ENCODE results near the gene NCKAP5. TPM values are rescaled to one million over a fixed set of nuclear protein-coding genes. Genes with fewer than 3 reads are reported as not detected.

The NCKAP5 gene
- total and polyA plus RNA-seq, 2 experiments from 2014 or later, result 2.2 to 5.5 TPM

DNA sequence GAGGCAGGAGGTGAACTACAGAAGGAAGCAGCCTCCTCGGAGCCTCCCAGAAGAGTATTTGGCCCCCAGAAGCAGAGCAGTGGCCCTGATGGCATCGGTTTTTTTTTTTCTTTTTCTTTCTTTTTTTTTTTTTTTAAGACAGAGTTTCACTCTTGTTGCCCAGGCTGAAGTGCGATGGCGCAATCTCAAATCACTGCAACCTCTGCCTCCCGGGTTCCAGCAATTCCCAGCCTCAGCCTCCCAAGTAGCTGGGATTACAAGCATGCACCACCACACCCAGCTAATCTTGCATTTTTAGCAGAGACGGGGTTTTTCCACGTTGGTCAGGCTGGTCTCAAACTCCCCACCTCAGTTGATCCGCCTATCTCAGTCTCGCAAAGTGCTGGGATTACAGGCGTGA lies 34.8 kb upstream of the NCKAP5 start:
- no peaks in the 10 kb centered on the region for H3K9me3 ChIP-seq (ENCODE audit: low read depth)
- no peaks in the 10 kb centered on the region for H3K36me3 ChIP-seq (replicated peaks; ENCODE audit: insufficient read depth, low read depth)
- H4K20me1 ChIP-seq (ENCODE audit: insufficient read depth, poor library complexity, severe bottlenecking), result no peaks in the 10 kb centered on the region
- no peaks in the 10 kb centered on the region for H3K79me2 ChIP-seq
- TF ChIP-seq, protein P1, sequence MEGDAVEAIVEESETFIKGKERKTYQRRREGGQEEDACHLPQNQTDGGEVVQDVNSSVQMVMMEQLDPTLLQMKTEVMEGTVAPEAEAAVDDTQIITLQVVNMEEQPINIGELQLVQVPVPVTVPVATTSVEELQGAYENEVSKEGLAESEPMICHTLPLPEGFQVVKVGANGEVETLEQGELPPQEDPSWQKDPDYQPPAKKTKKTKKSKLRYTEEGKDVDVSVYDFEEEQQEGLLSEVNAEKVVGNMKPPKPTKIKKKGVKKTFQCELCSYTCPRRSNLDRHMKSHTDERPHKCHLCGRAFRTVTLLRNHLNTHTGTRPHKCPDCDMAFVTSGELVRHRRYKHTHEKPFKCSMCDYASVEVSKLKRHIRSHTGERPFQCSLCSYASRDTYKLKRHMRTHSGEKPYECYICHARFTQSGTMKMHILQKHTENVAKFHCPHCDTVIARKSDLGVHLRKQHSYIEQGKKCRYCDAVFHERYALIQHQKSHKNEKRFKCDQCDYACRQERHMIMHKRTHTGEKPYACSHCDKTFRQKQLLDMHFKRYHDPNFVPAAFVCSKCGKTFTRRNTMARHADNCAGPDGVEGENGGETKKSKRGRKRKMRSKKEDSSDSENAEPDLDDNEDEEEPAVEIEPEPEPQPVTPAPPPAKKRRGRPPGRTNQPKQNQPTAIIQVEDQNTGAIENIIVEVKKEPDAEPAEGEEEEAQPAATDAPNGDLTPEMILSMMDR (IDR thresholded peaks at IDR 0.05; ENCODE audit: poor library complexity), result no peak
- TF ChIP-seq EZH2phosphoT487 (IDR thresholded peaks at IDR 0.05; ENCODE audit: low read depth, severe bottlenecking, unreplicated experiment) (no peak), EZH2 (IDR thresholded peaks at IDR 0.05; ENCODE audit: borderline replicate concordance) (no peak)
- H3K9me2 ChIP-seq (replicated peaks; ENCODE audit: insufficient read depth), result no peaks in the 10 kb centered on the region
- H3K4me3 ChIP-seq, result no peak overlapping the region
- H3K27ac ChIP-seq, result no peak overlapping the region
- H3K4me1 ChIP-seq (ENCODE audit: insufficient read depth), result no peaks in the 10 kb centered on the region
- H3K4me2 ChIP-seq, result no peak overlapping the region
- 91% methylated on average over 10 of the region's 10 CpGs for WGBS (ENCODE audit: low lambda C conversion rate, missing lambda C conversion rate)
- DNase-seq (ENCODE audit: low spot score), result no peak
- H3K27me3 ChIP-seq, result no peaks in the 10 kb centered on the region
- H2AFZ ChIP-seq, result no peak overlapping the region

DNA sequence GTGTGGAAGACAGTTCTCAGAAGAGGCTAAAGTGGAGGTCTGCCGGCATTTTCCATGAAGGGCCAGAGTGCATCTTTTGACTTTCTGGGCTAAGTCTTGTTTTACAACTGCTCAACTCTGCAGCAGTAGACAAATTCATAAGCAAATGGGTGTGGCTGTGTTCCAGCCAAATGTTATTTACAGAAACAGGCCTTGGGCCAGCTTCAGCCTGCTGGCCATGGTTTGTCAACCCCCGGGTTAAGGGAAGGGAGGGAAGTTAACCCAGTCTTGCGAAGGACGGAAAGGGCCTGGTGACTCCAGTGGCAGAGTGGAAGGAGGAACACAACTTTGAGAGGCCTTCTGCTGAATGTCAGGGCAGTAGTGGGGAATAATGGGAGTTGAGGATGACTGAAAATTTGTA lies 34.3 kb upstream of the NCKAP5 start:
- no peaks in the 10 kb centered on the region for H3K9me2 ChIP-seq (replicated peaks; ENCODE audit: insufficient read depth)
- no peak for DNase-seq (ENCODE audit: low spot score)
- H4K20me1 ChIP-seq (ENCODE audit: insufficient read depth, poor library complexity, severe bottlenecking), result no peaks in the 10 kb centered on the region
- TF ChIP-seq EZH2phosphoT487 (IDR thresholded peaks at IDR 0.05; ENCODE audit: low read depth, severe bottlenecking, unreplicated experiment) (no peak), EZH2 (IDR thresholded peaks at IDR 0.05; ENCODE audit: borderline replicate concordance) (no peak)
- TF ChIP-seq, protein P1 (IDR thresholded peaks at IDR 0.05; ENCODE audit: poor library complexity), result no peak
- no peak overlapping the region for H2AFZ ChIP-seq
- no peaks in the 10 kb centered on the region for H3K36me3 ChIP-seq (replicated peaks; ENCODE audit: insufficient read depth, low read depth)
- no peaks in the 10 kb centered on the region for H3K79me2 ChIP-seq
- no peaks in the 10 kb centered on the region for H3K27me3 ChIP-seq
- no peak overlapping the region for H3K4me3 ChIP-seq
- no peaks in the 10 kb centered on the region for H3K4me1 ChIP-seq (ENCODE audit: insufficient read depth)
- no peaks in the 10 kb centered on the region for H3K9me3 ChIP-seq (ENCODE audit: low read depth)
- H3K4me2 ChIP-seq, result no peak overlapping the region
- H3K27ac ChIP-seq, result no peak overlapping the region
- WGBS (ENCODE audit: low lambda C conversion rate, missing lambda C conversion rate), result 64% methylated on average over 4 of the region's 4 CpGs

DNA sequence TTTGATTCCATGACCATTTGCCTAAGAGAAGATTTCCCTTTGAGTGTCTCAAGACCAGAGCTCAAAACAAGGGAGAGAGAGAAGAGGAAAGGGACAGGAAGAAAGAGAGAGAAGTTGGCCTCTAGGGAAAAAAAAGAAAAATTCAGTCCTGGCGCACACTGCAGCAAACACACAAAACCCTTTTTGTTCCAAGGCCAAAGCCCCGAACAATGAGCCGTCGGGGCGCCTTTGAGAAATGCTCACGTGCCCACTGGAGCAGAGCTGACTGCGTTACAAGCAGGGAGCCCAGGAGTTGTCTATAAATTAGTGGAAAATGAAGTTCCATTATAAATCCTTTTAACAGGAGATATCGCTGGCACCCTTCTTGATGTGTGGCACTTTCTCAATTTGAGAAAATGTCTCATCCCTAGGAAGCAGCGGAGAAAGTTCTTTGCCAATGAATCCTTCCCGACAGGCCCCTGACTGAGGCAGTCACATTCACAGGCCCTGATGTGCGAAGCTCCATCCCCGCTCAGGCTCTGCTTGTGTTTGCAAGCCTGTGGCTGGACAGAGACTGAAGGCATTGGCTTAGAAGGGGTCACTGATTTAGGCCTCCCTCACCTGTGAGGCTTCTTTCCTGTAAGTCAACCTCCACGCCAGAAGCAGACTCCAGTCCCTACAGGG lies 32.1 kb upstream of the NCKAP5 start:
- no peak overlapping the region for H2AFZ ChIP-seq
- H3K36me3 ChIP-seq (replicated peaks; ENCODE audit: insufficient read depth, low read depth), result no peaks in the 10 kb centered on the region
- no peak for DNase-seq (ENCODE audit: low spot score)
- no peaks in the 10 kb centered on the region for H3K27me3 ChIP-seq
- TF ChIP-seq EZH2phosphoT487 (IDR thresholded peaks at IDR 0.05; ENCODE audit: low read depth, severe bottlenecking, unreplicated experiment) (no peak), EZH2 (IDR thresholded peaks at IDR 0.05; ENCODE audit: borderline replicate concordance) (no peak)
- TF ChIP-seq, protein P1 (IDR thresholded peaks at IDR 0.05; ENCODE audit: poor library complexity), result no peak
- no peak overlapping the region for H3K27ac ChIP-seq
- WGBS (ENCODE audit: low lambda C conversion rate, missing lambda C conversion rate), result 94% methylated on average over 13 of the region's 13 CpGs
- H3K4me1 ChIP-seq (ENCODE audit: insufficient read depth), result no peaks in the 10 kb centered on the region
- no peak overlapping the region for H3K4me2 ChIP-seq
- no peak overlapping the region for H3K4me3 ChIP-seq
- H3K79me2 ChIP-seq, result no peaks in the 10 kb centered on the region
- H3K9me2 ChIP-seq (replicated peaks; ENCODE audit: insufficient read depth), result no peaks in the 10 kb centered on the region
- no peaks in the 10 kb centered on the region for H4K20me1 ChIP-seq (ENCODE audit: insufficient read depth, poor library complexity, severe bottlenecking)
- no peaks in the 10 kb centered on the region for H3K9me3 ChIP-seq (ENCODE audit: low read depth)
